Measurements from ENCODE around the gene BOK. TPM values are rescaled to one million over a fixed set of nuclear protein-coding genes. Genes with fewer than 3 reads are reported as not detected.
A peak's percentile ranks its signal among the peaks of the same experiment; 100 is the strongest.

Gene BOK
- total and polyA plus RNA-seq, 4 donors = 11.3 to 82.1 (median 44.0) TPM

GRCh38 chr2:241560162-241560882 lies 1.8 kb downstream of the BOK start:
- no peak for DNase-seq (ENCODE audit: low spot score)

More at GRCh38 chr2:241560162-241560882, 1.8 kb downstream of the BOK start:
- Histone ChIP-seq H3K36me3 (ENCODE audit: control insufficient read depth in 4 of 4, insufficient read depth in 3 of 4, low read depth in 1 of 4, low read length in 3 of 4) (peaks cover 0 to 11% (median 3%) of the 10 kb centered on the region in 4 donors), H3K4me3 (ENCODE audit: low read depth in 1 of 3, low read length in 3 of 3) (peak overlapping the region; percentile 72 to 94 (median 86)), H3K4me1 (ENCODE audit: control insufficient read depth in 4 of 4, insufficient read depth in 4 of 4, low read length in 3 of 4) (peaks cover 11 to 50% (median 30%) of the 10 kb centered on the region in 4 donors), H3K27me3 (ENCODE audit: control insufficient read depth in 4 of 4, insufficient read depth in 4 of 4, low read length in 3 of 4) (no peaks in the 10 kb centered on the region), H3K27ac (ENCODE audit: low read depth in 1 of 2, low read length in 2 of 2) (peak overlapping the region; percentile 96), H3K9ac (ENCODE audit: low read depth in 1 of 2, low read length in 2 of 2) (peak overlapping the region; percentile 88 to 97), H3K9me3 (ENCODE audit: control insufficient read depth in 4 of 4, low read length in 3 of 4) (no peaks in the 10 kb centered on the region)
- WGBS = 26% methylated on average over 18 of the region's 18 CpGs
- TF ChIP-seq GABPA (IDR thresholded peaks at IDR 0.05 in 1 of 2, conservative IDR thresholded peaks at IDR 0.05 in 1 of 2) (no peak), JUND (IDR thresholded peaks at IDR 0.05) (no peak), REST (IDR thresholded peaks at IDR 0.05) (no peak), HNF4A (conservative IDR thresholded peaks at IDR 0.05) (peak in 1 of 2 donors; percentile 4), ZBTB33 (IDR thresholded peaks at IDR 0.05) (no peak), FOXA1 (IDR thresholded peaks at IDR 0.05) (no peak), RAD21 (IDR thresholded peaks at IDR 0.05) (no peak), CTCF (IDR thresholded peaks at IDR 0.05; ENCODE audit: low read depth, low read length, missing input control) (no peak), RXRA (IDR thresholded peaks at IDR 0.05) (peak in 1 of 2 donors; percentile 4)

Data from liver (tissue), 9 donors.